GM12874 (cell line): ENCODE measurements around the gene ENDOU.

Source experiments
- TF ChIP-seq, protein P1 (sequence below): IDR thresholded peaks from 2 replicates; pipeline ENCODE4 v1.5.1; 2011; ENCODE audit warnings: low read depth, mild to moderate bottlenecking, control low read depth, low read length, moderate library complexity; ENCODE audit not compliant: insufficient read depth

ENDOU gene

GRCh38 chr12:47734725-47735480, 9.6 kb upstream of the ENDOU start:
- TF ChIP-seq, protein P1, sequence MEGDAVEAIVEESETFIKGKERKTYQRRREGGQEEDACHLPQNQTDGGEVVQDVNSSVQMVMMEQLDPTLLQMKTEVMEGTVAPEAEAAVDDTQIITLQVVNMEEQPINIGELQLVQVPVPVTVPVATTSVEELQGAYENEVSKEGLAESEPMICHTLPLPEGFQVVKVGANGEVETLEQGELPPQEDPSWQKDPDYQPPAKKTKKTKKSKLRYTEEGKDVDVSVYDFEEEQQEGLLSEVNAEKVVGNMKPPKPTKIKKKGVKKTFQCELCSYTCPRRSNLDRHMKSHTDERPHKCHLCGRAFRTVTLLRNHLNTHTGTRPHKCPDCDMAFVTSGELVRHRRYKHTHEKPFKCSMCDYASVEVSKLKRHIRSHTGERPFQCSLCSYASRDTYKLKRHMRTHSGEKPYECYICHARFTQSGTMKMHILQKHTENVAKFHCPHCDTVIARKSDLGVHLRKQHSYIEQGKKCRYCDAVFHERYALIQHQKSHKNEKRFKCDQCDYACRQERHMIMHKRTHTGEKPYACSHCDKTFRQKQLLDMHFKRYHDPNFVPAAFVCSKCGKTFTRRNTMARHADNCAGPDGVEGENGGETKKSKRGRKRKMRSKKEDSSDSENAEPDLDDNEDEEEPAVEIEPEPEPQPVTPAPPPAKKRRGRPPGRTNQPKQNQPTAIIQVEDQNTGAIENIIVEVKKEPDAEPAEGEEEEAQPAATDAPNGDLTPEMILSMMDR: no peak

GRCh38 chr12:47733142-47733541, 7.9 kb upstream of the ENDOU start:
- TF ChIP-seq, protein P1: no peak

DNA sequence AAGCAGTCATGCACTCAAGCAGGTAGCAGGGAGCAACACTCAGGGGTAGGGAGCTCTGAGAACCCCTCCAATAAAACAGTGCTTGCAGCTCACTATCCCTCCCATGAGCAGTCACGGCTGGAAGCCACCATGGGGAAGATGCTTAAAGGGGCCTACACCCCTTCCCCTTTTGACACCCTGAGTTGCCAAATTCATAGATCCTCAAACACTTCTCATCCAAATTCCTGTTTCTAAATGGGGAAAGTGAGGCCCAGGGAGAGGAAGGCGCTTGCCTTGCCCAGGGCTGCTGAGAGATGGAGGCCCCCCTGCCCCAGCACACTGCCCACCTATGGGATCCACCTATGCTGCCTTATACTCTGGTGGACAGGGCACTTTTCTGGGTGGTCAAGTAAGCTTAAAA, 7.2 kb upstream of the ENDOU start:
- TF ChIP-seq, protein P1: no peak

DNA sequence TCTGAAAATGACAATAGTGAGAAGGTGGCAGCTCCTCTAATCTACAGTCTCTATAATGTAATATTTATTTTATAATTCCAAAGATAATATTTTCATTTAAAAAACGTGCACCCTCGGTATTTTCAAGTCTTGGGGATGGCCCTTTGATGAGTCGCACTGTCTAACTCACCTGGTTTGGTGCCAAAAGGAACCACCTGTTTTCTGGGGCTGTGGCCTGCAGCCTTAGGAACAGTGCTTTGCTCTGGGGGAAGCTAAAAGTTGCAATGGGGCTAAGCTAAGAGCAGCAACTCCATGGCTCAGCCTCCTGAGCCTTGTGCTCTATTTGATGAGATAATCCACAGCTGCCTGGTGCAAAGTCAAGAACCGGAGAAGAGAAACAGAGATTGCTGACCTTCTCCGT, 6.4 kb upstream of the ENDOU start:
- TF ChIP-seq, protein P1: no peak

DNA sequence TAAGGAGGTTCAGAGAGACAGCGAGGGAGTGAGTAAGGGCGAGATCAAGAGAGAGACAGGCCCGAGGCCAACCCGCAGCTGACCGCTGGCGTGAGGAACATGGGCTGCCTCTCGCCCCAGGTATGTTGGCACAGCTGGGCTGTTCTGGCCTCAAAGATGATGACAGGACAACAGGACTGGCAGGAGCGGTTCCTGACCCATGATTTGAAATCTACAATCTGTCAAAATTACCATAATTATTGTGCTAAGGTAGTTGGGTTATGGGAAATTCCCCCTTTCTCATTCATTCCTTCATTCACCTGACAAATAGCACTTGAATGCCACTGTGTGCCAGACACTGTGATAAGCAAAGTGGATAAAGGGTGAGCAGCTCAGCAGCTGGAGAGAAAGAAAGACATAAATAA, 5.1 kb upstream of the ENDOU start:
- TF ChIP-seq, protein P1: no peak

- TF ChIP-seq, protein P1: no peak
Observed at GRCh38 chr12:47729233-47729632, 3.9 kb upstream of the ENDOU start.

DNA sequence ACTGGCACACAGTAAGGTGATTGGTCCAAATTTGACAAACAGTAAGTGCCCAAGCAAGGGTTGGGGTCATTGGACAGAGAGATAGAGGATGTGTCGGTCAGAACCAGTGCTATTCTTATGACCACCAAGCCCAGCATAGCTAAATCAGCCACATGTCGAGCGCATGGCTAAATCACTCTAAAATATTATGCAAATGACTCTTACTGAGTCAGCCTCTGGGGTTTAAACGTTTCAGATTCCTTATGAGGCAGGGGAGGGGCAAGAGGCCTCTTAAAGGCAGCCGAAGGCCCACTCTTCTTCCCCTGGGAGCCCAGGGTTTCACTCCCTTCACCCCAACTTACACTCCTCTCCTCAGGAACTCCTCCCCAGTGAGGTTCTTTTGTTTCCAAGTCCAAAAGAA, 603 bp upstream of the ENDOU start:
- TF ChIP-seq, protein P1: no peak
